ENCODE data around the gene SENP7.

DNA sequence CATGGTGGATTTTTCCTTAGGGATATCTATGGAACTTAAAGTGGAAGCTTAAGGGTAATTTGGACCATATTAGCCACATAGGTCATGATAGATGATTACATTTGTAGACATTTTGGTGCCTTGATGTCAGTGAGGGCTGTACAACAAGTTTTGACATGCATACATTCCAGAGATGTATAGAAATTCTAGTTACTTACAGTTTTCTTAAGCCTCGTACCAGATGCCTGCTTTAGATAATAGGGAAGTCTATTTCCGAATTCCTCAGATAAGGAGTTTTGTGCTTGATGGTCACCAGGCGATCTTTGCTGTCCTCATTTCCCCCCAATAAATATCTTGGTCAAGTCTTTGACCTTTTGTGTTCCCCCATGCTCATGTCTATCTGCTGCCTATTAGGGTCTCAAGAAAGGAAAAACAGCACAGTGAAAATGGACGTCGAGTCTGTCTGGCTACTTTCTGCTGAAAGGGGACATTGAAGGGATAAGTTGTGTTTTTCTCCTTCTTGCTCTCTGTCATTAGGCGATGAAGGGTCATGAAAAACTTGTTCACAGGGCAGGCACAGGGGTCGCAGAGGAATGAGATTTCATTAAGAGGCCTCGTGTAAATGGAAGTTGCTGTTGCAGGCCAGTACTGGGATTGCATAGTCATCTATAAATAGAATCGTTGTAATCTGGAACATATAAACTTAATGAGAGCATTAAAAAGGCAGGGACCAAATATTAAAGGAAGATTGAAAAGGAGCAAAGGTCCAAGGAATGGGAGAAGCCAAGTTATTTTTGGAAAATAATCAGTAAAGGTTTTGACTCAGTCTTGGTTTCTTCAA is 20.0 kb upstream of the SENP7 start:
- TF ChIP-seq, protein P1, sequence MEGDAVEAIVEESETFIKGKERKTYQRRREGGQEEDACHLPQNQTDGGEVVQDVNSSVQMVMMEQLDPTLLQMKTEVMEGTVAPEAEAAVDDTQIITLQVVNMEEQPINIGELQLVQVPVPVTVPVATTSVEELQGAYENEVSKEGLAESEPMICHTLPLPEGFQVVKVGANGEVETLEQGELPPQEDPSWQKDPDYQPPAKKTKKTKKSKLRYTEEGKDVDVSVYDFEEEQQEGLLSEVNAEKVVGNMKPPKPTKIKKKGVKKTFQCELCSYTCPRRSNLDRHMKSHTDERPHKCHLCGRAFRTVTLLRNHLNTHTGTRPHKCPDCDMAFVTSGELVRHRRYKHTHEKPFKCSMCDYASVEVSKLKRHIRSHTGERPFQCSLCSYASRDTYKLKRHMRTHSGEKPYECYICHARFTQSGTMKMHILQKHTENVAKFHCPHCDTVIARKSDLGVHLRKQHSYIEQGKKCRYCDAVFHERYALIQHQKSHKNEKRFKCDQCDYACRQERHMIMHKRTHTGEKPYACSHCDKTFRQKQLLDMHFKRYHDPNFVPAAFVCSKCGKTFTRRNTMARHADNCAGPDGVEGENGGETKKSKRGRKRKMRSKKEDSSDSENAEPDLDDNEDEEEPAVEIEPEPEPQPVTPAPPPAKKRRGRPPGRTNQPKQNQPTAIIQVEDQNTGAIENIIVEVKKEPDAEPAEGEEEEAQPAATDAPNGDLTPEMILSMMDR (IDR thresholded peaks at IDR 0.05), result no peak
- TF ChIP-seq POLR2A (IDR thresholded peaks at IDR 0.05), result no peak
